Adrenal gland (tissue), 5 donors: ENCODE data around the gene NOVA2.

Experiments
- CTCF ChIP-seq, 6 experiments: fragments of 450-650 bp in 4 of 6; fragments of 200-600 bp in 2 of 6; sonication (generic) in 1 of 6; IDR thresholded peaks; 1 replicate in 5 of 6; 2 replicates in 1 of 6; pipeline versions ENCODE4 v1.5.1 to v1.8.0; 2016 to 2021; ENCODE audit warnings: antibody characterized with exemption in 6 of 6, mild to moderate bottlenecking in 2 of 6, moderate library complexity in 1 of 6
- POLR2A ChIP-seq, 2 donors: fragments of 450-650 bp; IDR thresholded peaks; one replicate each; pipeline ENCODE4 v1.6.1; 2017; ENCODE audit warnings: antibody characterized with exemption in 2 of 2, mild to moderate bottlenecking in 2 of 2, moderate library complexity in 1 of 2
- donor health status: DM: no; HTN: no; CAD: no.

GRCh38 chr19:46017874-46018675 is 44.4 kb upstream of the NOVA2 start:
- no peak for TF ChIP-seq CTCF (IDR thresholded peaks at IDR 0.05)
- no peak for TF ChIP-seq POLR2A (IDR thresholded peaks at IDR 0.05)
